Globus pallidus (tissue), 1 donor: ENCODE data around the gene MSLN.
"Not testable (repeated sequence)": the region's sequence is repeated elsewhere in the genome, so short reads cannot be mapped to it uniquely, and the experiment has no call there.

Source experiments
- DNase-seq: peaks from one replicate; pipeline ENCODE4 v3.0.0-alpha.2; 2015; ENCODE audit warnings: low spot score

MSLN gene

GRCh38 chr16:760065-760464, 469 bp upstream of the MSLN start:
- DNase-seq = no peak

GRCh38 chr16:761625-762513, 1.3 kb downstream of the MSLN start:
- DNase-seq = no peak

GRCh38 chr16:762595-763268, 2.2 kb downstream of the MSLN start:
- DNase-seq = no peak

- no peak for DNase-seq
These were observed 3.0 kb downstream of the MSLN start for GRCh38 chr16:763369-764183.

- no peak for DNase-seq
These were observed 3.7 kb downstream of the MSLN start for GRCh38 chr16:764184-764750.

GRCh38 chr16:764848-765487, 4.4 kb downstream of the MSLN start:
- no peak for DNase-seq

- DNase-seq = no peak
These were observed 4.9 kb downstream of the MSLN start for GRCh38 chr16:765488-765865.

- no peak for DNase-seq
These were observed 5.7 kb downstream of the MSLN start for GRCh38 chr16:766008-766819.

- no peak for DNase-seq
These were observed 6.5 kb downstream of the MSLN start for GRCh38 chr16:766820-767640.

- no peak for DNase-seq
These were observed 7.3 kb downstream of the MSLN start for GRCh38 chr16:767743-768235.

- DNase-seq = no peak
These were observed 7.9 kb downstream of the MSLN start for GRCh38 chr16:768428-768827.

GRCh38 chr16:769184-769784, 8.8 kb downstream of the MSLN start:
- no peak for DNase-seq

- no peak for DNase-seq
These were observed 9.4 kb downstream of the MSLN start for GRCh38 chr16:769934-770333.

GRCh38 chr16:770411-770810, 9.9 kb downstream of the MSLN start:
- no peak for DNase-seq

- no peak for DNase-seq
These were observed 12.4 kb downstream of the MSLN start for GRCh38 chr16:772959-773358.

GRCh38 chr16:774086-775001, 13.8 kb downstream of the MSLN start:
- DNase-seq = no peak

- no peak for DNase-seq
These were observed 14.8 kb downstream of the MSLN start for GRCh38 chr16:775236-775796.

GRCh38 chr16:776298-776697, 15.8 kb downstream of the MSLN start:
- not testable (repeated sequence) for DNase-seq
